Spinal cord (tissue), 10 donors: Measurements from ENCODE around the gene SLC37A1. TPM values are rescaled to one million over a fixed set of nuclear protein-coding genes. Genes with fewer than 3 reads are reported as not detected.

Source experiments
- DNase-seq, 6 donors: peaks; one replicate each; pipeline versions ENCODE4 v3.0.0 to v3.0.0-alpha.2; 2013 to 2015; ENCODE audit warnings: low spot score in 6 of 6, low read depth in 4 of 6
- H3K27ac ChIP-seq: one replicate; pipeline ENCODE4 v1.5.1; 2013; ENCODE audit warnings: low read depth, low read length, control low read depth
- H3K27me3 ChIP-seq: one replicate; pipeline ENCODE4 v1.6.1; 2013; ENCODE audit warnings: low read length; ENCODE audit not compliant: control insufficient read depth, insufficient read depth
- H3K36me3 ChIP-seq: one replicate; pipeline ENCODE4 v1.6.1; 2013; ENCODE audit warnings: low read length; ENCODE audit not compliant: control insufficient read depth, insufficient read depth
- H3K4me1 ChIP-seq: one replicate; pipeline ENCODE4 v1.6.1; 2013; ENCODE audit warnings: low read length; ENCODE audit not compliant: control insufficient read depth, insufficient read depth
- H3K4me3 ChIP-seq: one replicate; pipeline ENCODE4 v1.5.1; 2013; ENCODE audit warnings: low read depth, low read length, control low read depth
- H3K9me3 ChIP-seq: one replicate; pipeline ENCODE4 v1.6.1; 2013; ENCODE audit warnings: low read length; ENCODE audit not compliant: control insufficient read depth, insufficient read depth
- WGBS: methylation state at CpG from one replicate; pipeline ENCODE4 v1.1.5; 2013; ENCODE audit warnings: missing lambda C conversion rate; ENCODE audit not compliant: insufficient coverage; 5-methylcytosine and 5-hydroxymethylcytosine counted together
- polyA plus RNA-seq, 2 donors: library from polyadenylated mRNA; unstranded; fragments of 120-200 nt; gene quantifications; one replicate each; pipeline ENCODE4 v1.2.1, GENCODE V29; 2013; ENCODE audit not compliant: insufficient read length in 2 of 2
- total RNA-seq, 2 donors: library from RNA; depleted of rRNA in 1 of 2; stranded (reverse); fragments of 120-200 nt in 1 of 2; fragments of >200 nt in 1 of 2; gene quantifications; one replicate each; pipeline versions ENCODE4 v1.2.3 to v1.2.4, GENCODE V29; 2013 to 2014
- donor health status: healthy.

The SLC37A1 gene
- total and polyA plus RNA-seq, 4 donors, result 8.4 to 32.3 (median 22.5) TPM

DNA sequence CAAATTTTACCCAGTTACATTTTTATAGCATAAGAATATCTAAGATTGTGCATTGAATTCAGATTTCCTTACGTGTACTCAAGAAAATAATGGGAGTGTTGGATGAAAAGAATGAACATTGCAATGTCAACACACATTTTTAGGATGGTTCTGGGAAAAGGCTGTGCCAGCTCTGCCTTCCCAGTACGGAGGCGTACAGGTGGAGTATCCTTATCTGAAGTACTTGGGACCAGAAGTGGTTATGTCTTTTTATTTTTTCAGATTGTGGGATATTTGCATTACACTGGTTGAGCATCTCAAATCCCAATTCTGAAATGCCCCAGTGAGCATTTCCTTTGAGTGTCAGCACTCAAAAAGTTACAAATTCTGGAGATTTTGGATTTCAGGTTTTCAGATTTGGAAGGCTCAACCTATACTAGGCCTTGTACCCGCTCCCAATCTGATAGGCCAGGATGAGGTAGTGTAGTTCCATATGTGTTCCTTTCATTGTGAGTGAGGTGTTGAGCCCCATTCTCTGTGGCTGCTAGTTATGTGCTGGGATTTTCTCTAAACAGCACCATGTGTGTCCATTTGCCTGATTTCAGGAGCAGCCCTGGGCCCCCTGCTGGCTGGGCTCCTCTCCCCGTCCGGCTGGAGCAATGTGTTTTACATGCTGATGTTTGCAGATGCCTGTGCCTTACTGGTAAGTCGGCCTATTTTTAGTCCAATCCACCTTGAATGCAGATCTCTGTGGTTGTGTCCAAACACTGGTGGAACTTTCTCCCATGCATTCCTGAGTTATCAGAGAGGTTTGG, 60.8 kb downstream of the SLC37A1 start:
- no peak for DNase-seq
- no peak overlapping the region for H3K4me3 ChIP-seq

DNA sequence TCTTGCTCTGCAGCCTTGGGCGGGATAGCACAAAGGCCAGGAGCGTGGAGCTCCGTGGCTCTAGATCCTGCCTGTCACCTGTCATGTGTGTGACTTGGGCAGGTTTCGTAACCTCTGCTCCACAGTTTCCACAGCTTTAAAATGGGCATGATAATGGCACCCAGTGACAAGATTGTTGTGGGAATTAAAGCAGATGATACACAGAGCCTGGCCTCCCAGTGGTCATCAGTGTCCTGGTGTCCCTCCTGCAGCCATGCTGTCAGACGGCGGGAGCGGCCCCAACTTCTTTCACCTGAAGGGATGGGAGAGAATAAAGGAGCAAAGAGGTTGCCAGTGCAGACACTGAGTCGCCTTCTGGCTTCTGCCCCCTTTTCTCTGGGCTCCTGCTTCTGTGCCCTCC, 61.5 kb downstream of the SLC37A1 start:
- peaks cover 3% of the 10 kb centered on the region for H3K9me3 ChIP-seq
- H3K36me3 ChIP-seq, result peaks cover 48% of the 10 kb centered on the region
- no peak for DNase-seq
- 93% methylated on average over 7 of the region's 8 CpGs for WGBS
- H3K27me3 ChIP-seq, result no peaks in the 10 kb centered on the region
- H3K4me3 ChIP-seq, result no peak overlapping the region
- no peak overlapping the region for H3K27ac ChIP-seq
- H3K4me1 ChIP-seq, result peaks cover 25% of the 10 kb centered on the region

More for the DNA sequence above, 60.8 kb downstream of the SLC37A1 start:
- Histone ChIP-seq H3K27me3 (no peaks in the 10 kb centered on the region), H3K27ac (no peak overlapping the region), H3K36me3 (peaks cover 49% of the 10 kb centered on the region), H3K4me1 (peaks cover 31% of the 10 kb centered on the region), H3K9me3 (peaks cover 3% of the 10 kb centered on the region)
- WGBS, result 80% methylated on average over 2 of the region's 7 CpGs

DNA sequence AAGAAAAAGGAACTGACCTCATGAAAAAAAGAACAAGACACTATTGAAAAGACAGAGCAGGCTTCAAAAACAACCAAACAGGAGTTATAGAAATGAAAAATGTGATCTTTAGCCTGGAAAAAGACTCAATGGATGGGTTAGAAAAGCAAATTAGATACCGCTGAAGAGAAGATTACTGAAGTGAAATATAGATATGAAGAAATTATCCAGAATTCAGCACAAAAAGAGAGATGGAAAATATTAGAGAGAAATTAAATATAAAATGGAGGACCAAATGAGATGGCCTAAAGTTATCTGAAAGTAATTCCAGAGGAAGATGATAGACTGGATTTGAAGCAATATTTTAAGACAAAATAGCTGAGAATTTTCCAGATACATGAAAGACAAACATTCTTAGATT, 63.0 kb downstream of the SLC37A1 start:
- DNase-seq, result no peak
- H3K4me1 ChIP-seq, result peaks cover 10% of the 10 kb centered on the region
- no peak overlapping the region for H3K27ac ChIP-seq
- peaks cover 3% of the 10 kb centered on the region for H3K9me3 ChIP-seq
- peaks cover 50% of the 10 kb centered on the region for H3K36me3 ChIP-seq
- WGBS, result no CpG with 5 or more reads among the region's 1 CpG
- no peak overlapping the region for H3K4me3 ChIP-seq
- H3K27me3 ChIP-seq, result no peaks in the 10 kb centered on the region

DNA sequence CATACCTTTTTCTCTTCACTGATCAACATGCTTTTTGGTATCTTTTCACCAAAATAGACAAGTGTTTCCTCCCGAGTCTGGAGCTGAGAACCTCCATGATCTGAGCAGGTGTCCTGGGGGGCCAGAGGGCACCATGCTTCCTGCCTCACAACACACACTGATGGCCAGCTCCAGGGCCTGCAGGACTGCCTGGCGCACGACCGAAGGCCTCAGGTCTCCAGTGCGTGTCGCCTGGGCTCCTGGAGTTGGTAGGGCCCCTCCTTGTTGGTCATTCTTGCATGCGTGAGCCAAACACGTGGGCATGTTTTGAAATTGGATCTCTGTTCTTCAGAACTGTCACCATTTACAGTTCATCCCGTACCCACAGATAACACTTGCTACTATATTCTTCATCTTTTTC, 64.4 kb downstream of the SLC37A1 start:
- H3K36me3 ChIP-seq, result peaks cover 48% of the 10 kb centered on the region
- H3K27me3 ChIP-seq, result no peaks in the 10 kb centered on the region
- DNase-seq, result no peak
- WGBS, result 90% methylated on average over 9 of the region's 9 CpGs
- peaks cover 3% of the 10 kb centered on the region for H3K9me3 ChIP-seq
- no peak overlapping the region for H3K4me3 ChIP-seq
- peaks cover 11% of the 10 kb centered on the region for H3K4me1 ChIP-seq
- no peak overlapping the region for H3K27ac ChIP-seq

DNA sequence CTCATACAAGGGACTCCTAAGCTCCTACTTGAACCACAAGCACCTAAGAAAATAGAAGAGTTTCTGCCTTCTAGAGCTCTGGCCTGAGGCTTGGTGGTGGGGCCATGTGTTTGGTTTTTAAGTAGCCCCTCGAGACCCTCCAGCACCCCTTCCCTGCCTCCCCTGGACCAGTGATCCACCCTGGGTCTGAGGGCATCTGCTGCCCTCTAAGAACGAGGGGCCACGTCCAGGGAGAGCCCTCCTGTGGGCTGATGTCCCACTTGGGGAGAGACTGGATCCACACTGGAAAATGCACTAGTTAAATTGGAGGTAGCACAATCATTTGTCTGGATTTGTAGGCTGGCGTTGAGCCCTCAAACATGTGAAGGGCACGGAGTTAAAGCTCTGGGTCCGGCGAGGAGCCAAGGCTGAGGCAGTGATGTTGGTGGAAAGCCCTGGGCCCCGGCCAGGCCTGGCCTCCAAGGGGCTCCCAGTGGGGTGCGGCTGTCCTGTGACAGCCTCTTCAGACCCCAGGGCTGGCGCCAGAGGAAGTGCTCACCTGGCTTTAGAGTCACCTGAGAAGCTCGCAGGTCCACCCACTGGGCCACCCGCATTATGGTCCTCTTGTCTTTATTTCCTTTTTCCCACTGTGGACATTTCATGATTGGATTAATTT, 65.2 kb downstream of the SLC37A1 start:
- no peak overlapping the region for H3K27ac ChIP-seq
- DNase-seq, result no peak
- WGBS, result 70% methylated on average over 9 of the region's 12 CpGs
- H3K4me3 ChIP-seq, result no peak overlapping the region
- peaks cover 3% of the 10 kb centered on the region for H3K9me3 ChIP-seq
- peaks cover 11% of the 10 kb centered on the region for H3K4me1 ChIP-seq
- H3K36me3 ChIP-seq, result peaks cover 43% of the 10 kb centered on the region
- H3K27me3 ChIP-seq, result no peaks in the 10 kb centered on the region

DNA sequence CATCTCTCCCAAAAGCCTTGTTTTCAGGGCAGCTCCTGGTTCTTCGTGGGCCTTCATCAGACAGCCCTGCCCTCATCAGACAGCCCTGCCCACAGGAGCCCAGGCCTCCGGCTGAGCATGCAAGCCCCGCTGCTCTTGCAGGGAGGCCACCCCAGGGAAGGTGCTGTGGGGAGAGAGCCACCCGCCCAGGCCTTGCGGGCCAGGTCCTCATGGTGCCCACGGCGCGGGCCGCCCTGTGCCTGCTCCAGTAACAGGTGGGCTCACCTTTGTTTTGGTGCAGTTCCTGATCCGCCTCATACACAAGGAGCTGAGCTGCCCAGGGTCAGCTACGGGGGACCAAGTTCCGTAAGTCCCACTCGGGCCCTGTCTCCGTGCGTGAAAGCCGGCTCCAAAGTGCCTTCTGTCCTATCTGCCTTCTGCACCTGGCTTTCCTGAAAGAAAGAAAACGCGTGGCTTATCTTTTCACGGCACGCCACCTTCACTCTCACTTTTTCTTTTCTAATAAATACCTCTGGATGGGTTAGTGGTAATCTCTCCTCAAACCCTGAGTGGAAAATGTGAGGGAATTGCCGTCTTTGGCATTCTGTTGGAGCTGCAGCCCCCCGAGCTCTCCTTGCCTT, 65.9 kb downstream of the SLC37A1 start:
- whole genome bisulfite sequencing, result 89% methylated on average over 18 of the region's 22 CpGs
- no peak overlapping the region for H3K27ac ChIP-seq
- no peak for DNase-seq
- no peak overlapping the region for H3K4me3 ChIP-seq
- H3K9me3 ChIP-seq, result peaks cover 3% of the 10 kb centered on the region
- peaks cover 11% of the 10 kb centered on the region for H3K4me1 ChIP-seq
- H3K27me3 ChIP-seq, result no peaks in the 10 kb centered on the region
- peaks cover 42% of the 10 kb centered on the region for H3K36me3 ChIP-seq

DNA sequence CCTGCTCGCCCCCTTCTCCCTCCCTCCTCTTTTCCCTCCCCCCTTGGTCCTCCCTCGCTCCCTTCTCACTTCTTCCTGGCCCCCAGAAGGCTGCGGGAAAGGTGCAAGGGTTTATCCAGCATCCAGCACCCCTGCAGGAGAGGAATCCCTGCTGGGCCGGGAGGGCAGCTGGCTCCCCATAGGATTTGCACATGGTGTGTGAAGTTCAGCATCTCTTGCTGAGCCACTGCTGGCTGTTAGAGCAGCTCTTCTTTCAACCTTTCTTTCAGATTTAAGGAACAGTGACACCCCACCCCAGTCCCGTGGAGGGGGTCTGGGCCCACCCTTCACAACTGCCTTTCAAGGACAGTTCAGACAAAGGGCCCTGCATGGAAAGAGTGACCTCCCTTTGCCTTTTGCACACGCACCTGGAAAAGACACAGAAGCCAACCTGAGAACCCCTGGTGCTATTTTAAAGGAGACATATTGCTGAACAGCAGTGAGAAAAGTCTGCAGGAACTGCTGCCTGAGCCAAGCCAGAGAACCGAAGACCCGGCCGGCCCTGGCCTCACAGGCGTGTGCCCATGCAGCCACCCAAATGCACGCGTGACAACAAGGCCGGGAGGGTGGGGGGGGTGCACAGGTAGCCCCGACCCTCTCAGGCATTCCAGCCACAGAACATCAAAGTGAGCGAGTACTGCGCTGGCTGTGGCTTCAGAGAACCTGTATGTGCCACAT, 66.6 kb downstream of the SLC37A1 start:
- DNase-seq, result no peak
- Histone ChIP-seq H3K4me1 (peaks cover 11% of the 10 kb centered on the region), H3K4me3 (no peak overlapping the region), H3K9me3 (peaks cover 3% of the 10 kb centered on the region), H3K36me3 (peaks cover 36% of the 10 kb centered on the region), H3K27me3 (no peaks in the 10 kb centered on the region), H3K27ac (no peak overlapping the region)
- 90% methylated on average over 13 of the region's 16 CpGs for WGBS

DNA sequence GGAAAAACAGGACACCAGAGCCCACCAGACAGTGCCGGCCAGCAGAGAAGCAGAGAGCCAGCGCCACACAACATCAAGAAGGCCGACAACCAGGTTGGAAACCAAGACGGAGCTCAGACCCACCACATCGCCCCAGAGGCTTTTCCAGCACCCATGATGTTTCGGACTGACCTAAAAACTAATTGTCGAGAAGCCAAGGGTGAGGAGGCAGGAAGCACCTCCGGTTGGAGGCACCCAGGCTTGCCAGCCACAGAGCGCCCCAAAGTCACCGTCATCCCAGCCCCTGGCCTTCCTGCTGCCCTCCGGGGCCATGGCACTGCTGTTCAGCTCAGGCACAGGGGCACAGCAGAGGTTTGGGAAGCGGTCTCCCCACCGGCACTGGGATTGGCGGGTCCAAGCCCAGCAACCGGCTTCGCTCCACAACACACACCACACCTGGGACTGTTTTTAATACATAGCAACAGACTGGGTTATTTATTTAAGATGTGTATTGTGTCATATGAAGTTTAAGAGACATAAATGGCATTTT, 67.2 kb downstream of the SLC37A1 start:
- Histone ChIP-seq H3K36me3 (peaks cover 33% of the 10 kb centered on the region), H3K9me3 (peaks cover 3% of the 10 kb centered on the region), H3K4me3 (no peak overlapping the region), H3K4me1 (peaks cover 11% of the 10 kb centered on the region), H3K27ac (no peak overlapping the region), H3K27me3 (no peaks in the 10 kb centered on the region)
- WGBS, result 96% methylated on average over 11 of the region's 16 CpGs
- no peak for DNase-seq

DNA sequence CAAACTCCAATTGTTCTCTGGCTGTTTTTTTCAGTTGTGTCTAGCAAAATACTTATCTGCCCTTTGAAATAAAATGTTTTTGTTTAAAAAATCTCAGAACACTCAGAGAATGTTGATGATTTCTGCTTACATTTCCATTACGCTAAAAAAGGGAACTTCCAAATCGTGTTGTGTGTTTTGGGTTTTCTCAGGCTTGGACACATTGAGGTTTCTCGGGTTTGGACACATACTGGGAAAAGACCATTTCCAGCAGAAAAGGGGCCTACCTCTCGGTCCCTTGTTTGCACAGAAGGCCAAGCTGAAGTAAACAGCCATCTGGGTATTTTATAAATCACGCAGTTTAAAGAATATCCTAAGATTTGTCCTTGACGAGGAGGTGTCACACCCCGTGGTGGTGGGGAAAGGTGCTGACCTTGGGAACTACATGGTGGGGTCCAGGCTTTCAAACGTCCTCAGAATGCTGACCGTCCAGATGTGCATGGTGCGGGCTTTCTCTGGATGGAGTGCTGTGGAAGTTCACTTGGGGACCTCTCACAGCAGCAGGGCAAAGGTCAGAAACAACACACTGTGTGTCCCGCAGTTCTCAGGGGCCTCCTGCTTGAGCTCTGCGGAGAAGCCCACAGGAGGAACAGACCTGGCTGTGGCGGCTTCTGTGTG, 67.8 kb downstream of the SLC37A1 start:
- peaks cover 3% of the 10 kb centered on the region for H3K9me3 ChIP-seq
- H3K4me3 ChIP-seq, result no peak overlapping the region
- H3K27me3 ChIP-seq, result no peaks in the 10 kb centered on the region
- WGBS, result 66% methylated on average over 12 of the region's 13 CpGs
- no peak for DNase-seq
- peaks cover 33% of the 10 kb centered on the region for H3K36me3 ChIP-seq
- H3K27ac ChIP-seq, result no peak overlapping the region
- peaks cover 11% of the 10 kb centered on the region for H3K4me1 ChIP-seq
